Mucosa of descending colon (tissue), 3 donors: ENCODE results near the gene ADGRB2. TPM values are rescaled to one million over a fixed set of nuclear protein-coding genes. Genes with fewer than 3 reads are reported as not detected.

Source experiments
- ATAC-seq: fragments of 200-7000 bp; cut with Tn5 transposase; one replicate; pipeline ENCODE4 v1.9.1; 2020; ENCODE audit warnings: mild to moderate bottlenecking, moderate library complexity
- DNase-seq, 3 donors: peaks; one replicate each; pipeline ENCODE4 v3.0.0-alpha.2; 2020
- H3K36me3 ChIP-seq: fragments of 200-600 bp; one replicate; pipeline ENCODE4 v1.8.0; 2021; ENCODE audit warnings: low read depth, mild to moderate bottlenecking
- H3K4me1 ChIP-seq: fragments of 200-600 bp; one replicate; pipeline ENCODE4 v1.8.0; 2021; ENCODE audit warnings: low read depth, mild to moderate bottlenecking
- H3K4me3 ChIP-seq: fragments of 200-600 bp; one replicate; pipeline ENCODE4 v1.8.0; 2021; ENCODE audit warnings: mild to moderate bottlenecking
- H3K9me3 ChIP-seq: fragments of 200-600 bp; one replicate; pipeline ENCODE4 v1.8.0; 2021; ENCODE audit warnings: mild to moderate bottlenecking
- CTCF ChIP-seq: fragments of 200-600 bp; IDR thresholded peaks from one replicate; pipeline ENCODE4 v1.8.0; 2022; ENCODE audit warnings: antibody characterized with exemption, mild to moderate bottlenecking
- intact Hi-C, 2 donors: fragments of 100-400 bp; cut with DNase I in 1 of 2; cut with micrococcal nuclease in 1 of 2; formaldehyde crosslinking; loops; one replicate each; pipeline versions ENCODE4 v1.11.0 to v1.11.1; 2022; cut with DNase I, micrococcal nuclease
- total RNA-seq, 3 donors: library from RNA; stranded (reverse); fragmentation: NEBNext Ultra II Directional in 2 of 3; extraction: Animal tissue kit (Norgen Biotek cat#: 25700) in 2 of 3; gene quantifications; one replicate each; pipeline versions ENCODE4 v1.2.1 to v1.2.4, GENCODE V29; 2021 to 2023
- donor health status: DM: no; HTN: no; CAD: no; lungs with moderate emphysema.
- donor health status: DM: no; HTN: no; CAD: no.
- donor health status: DM: no; HTN: yes; CAD: no.

ADGRB2 gene
- total RNA-seq, 3 donors from 2014 or later = 0.55 to 3.8 (median 0.65) TPM

- DNase-seq = no peak
- intact Hi-C loops = no loop called here
- no peaks in the 10 kb centered on the region for H3K36me3 ChIP-seq
- no peak for TF ChIP-seq CTCF
- no peaks in the 10 kb centered on the region for H3K9me3 ChIP-seq
- H3K4me1 ChIP-seq = no peaks in the 10 kb centered on the region
- peak; percentile 48 for ATAC-seq
- H3K4me3 ChIP-seq = no peak overlapping the region
Observed at GRCh38 chr1:31688233-31688918, 75.8 kb downstream of the ADGRB2 start.

- no peak for TF ChIP-seq CTCF
- Histone ChIP-seq H3K4me3 (no peak overlapping the region), H3K4me1 (no peaks in the 10 kb centered on the region), H3K36me3 (no peaks in the 10 kb centered on the region), H3K9me3 (no peaks in the 10 kb centered on the region)
- ATAC-seq (no peak), DNase-seq (no peak)
- intact Hi-C loops = no loop called here
Observed at GRCh38 chr1:31687601-31688000, 76.5 kb downstream of the ADGRB2 start.

GRCh38 chr1:31685795-31686194 is 78.3 kb downstream of the ADGRB2 start:
- no peaks in the 10 kb centered on the region for H3K36me3 ChIP-seq
- intact Hi-C loops = no loop called here
- H3K9me3 ChIP-seq = no peaks in the 10 kb centered on the region
- no peak for ATAC-seq
- no peak for TF ChIP-seq CTCF
- H3K4me1 ChIP-seq = no peaks in the 10 kb centered on the region
- DNase-seq = no peak
- H3K4me3 ChIP-seq = no peak overlapping the region

- TF ChIP-seq CTCF = peak; percentile 33
- intact Hi-C loops = no loop called here
- Histone ChIP-seq H3K36me3 (no peaks in the 10 kb centered on the region), H3K4me1 (no peaks in the 10 kb centered on the region), H3K4me3 (no peak overlapping the region), H3K9me3 (no peaks in the 10 kb centered on the region)
- DNase-seq (peak in 2 of 3 donors; percentile 69 to 75), ATAC-seq (peak; percentile 90)
Observed at GRCh38 chr1:31683997-31684396, 80.1 kb downstream of the ADGRB2 start.

GRCh38 chr1:31681415-31681814 is 82.7 kb downstream of the ADGRB2 start:
- Histone ChIP-seq H3K4me3 (no peak overlapping the region), H3K9me3 (no peaks in the 10 kb centered on the region), H3K36me3 (no peaks in the 10 kb centered on the region), H3K4me1 (no peaks in the 10 kb centered on the region)
- TF ChIP-seq CTCF = no peak
- ATAC-seq = no peak
- intact Hi-C loops = no loop called here
- DNase-seq = no peak
